T-cell (primary cell): ENCODE results near the gene WWC2. TPM values are rescaled to one million over a fixed set of nuclear protein-coding genes. Genes with fewer than 3 reads are reported as not detected.

ENCODE experiments used
- ATAC-seq, 4 experiments: fragments of 200-7000 bp in 3 of 4; fragments of 150-1000 bp in 1 of 4; cut with Tn5 transposase; replicated peaks in 1 of 4; 1 replicate in 3 of 4; 2 replicates in 1 of 4; pipeline ENCODE4 v1.10.0; 2021; ENCODE audit warnings: moderate library complexity in 3 of 4, mild to moderate bottlenecking in 2 of 4, moderate number of reproducible peaks in 1 of 4
- CTCF ChIA-PET, 2 donors: fragments of 300-600 bp; sonication (Branson Sonifier 250); formaldehyde crosslinking; loops; one replicate each; lab custom pipeline; 2022; ENCODE audit warnings: antibody characterized with exemption in 2 of 2; lab: Charles Lee
- POLR2A ChIA-PET, 2 donors: fragments of 300-600 bp; sonication (Branson Sonifier 250); formaldehyde crosslinking; loops; one replicate each; lab custom pipeline; 2022; ENCODE audit warnings: antibody characterized with exemption in 2 of 2; lab: Charles Lee
- DNase-seq, 35 experiments: peaks; one replicate each; pipeline versions ENCODE4 v3.0.0 to v3.0.0-alpha.2; 2013 to 2023
- H3K27ac ChIP-seq: one replicate; pipeline ENCODE4 v1.5.1; 2013; ENCODE audit warnings: low read length
- H3K27me3 ChIP-seq, 2 experiments: replicated peaks in 1 of 2; 1 replicate in 1 of 2; 2 replicates in 1 of 2; pipeline versions ENCODE4 v1.6.1 to v1.7.0; 2013; ENCODE audit warnings: low read length in 1 of 2, mixed read lengths in 1 of 2; ENCODE audit not compliant: control insufficient read depth in 2 of 2, insufficient read depth in 2 of 2; ENCODE audit errors: extremely low read depth in 1 of 2
- H3K36me3 ChIP-seq, 2 donors: 1 replicate in 1 of 2; 2 replicates in 1 of 2; pipeline versions ENCODE4 v1.6.1 to v1.7.0; 2013; ENCODE audit warnings: low read length in 1 of 2; ENCODE audit not compliant: control insufficient read depth in 2 of 2, insufficient read depth in 1 of 2; ENCODE audit errors: extremely low read depth in 1 of 2
- H3K4me1 ChIP-seq, 2 experiments: 1 replicate in 1 of 2; 2 replicates in 1 of 2; pipeline versions ENCODE4 v1.6.1 to v1.7.0; 2013; ENCODE audit warnings: low read length in 2 of 2, mixed read lengths in 1 of 2; ENCODE audit not compliant: insufficient read depth in 2 of 2, control insufficient read depth in 1 of 2; ENCODE audit errors: extremely low read depth in 1 of 2
- H3K4me3 ChIP-seq, 2 donors: 1 replicate in 1 of 2; 2 replicates in 1 of 2; pipeline versions ENCODE4 v1.5.1 to v1.7.0; 2013; ENCODE audit warnings: mild to moderate bottlenecking in 2 of 2, low read length in 1 of 2, moderate library complexity in 1 of 2; ENCODE audit not compliant: control insufficient read depth in 1 of 2; ENCODE audit errors: extremely low read depth in 1 of 2
- H3K9me3 ChIP-seq: 2 replicates; pipeline ENCODE4 v1.7.0; 2013
- H3K27ac Mint-ChIP-seq, 2 donors: one replicate each; pipeline ENCODE4 v1.8.0; 2020 to 2021; ENCODE audit warnings: mild to moderate bottlenecking in 2 of 2, mixed read lengths in 2 of 2
- H3K27me3 Mint-ChIP-seq, 2 donors: one replicate each; pipeline ENCODE4 v1.8.0; 2021 to 2022; ENCODE audit warnings: mixed read lengths in 2 of 2
- H3K36me3 Mint-ChIP-seq: one replicate; pipeline ENCODE4 v1.8.0; 2021; ENCODE audit warnings: mixed read lengths
- H3K4me1 Mint-ChIP-seq, 3 donors: one replicate each; pipeline ENCODE4 v1.8.0; 2020 to 2022; ENCODE audit warnings: mixed read lengths in 3 of 3, mild to moderate bottlenecking in 1 of 3
- H3K4me3 Mint-ChIP-seq, 3 donors: one replicate each; pipeline ENCODE4 v1.8.0; 2020 to 2022; ENCODE audit warnings: mild to moderate bottlenecking in 3 of 3, mixed read lengths in 3 of 3, moderate library complexity in 3 of 3
- H3K9me3 Mint-ChIP-seq, 3 donors: one replicate each; pipeline ENCODE4 v1.8.0; 2020 to 2022; ENCODE audit warnings: mixed read lengths in 3 of 3
- whole genome bisulfite sequencing: methylation state at CpG from one replicate; pipeline ENCODE4 v1.1.5; 2013; ENCODE audit warnings: missing lambda C conversion rate; ENCODE audit not compliant: insufficient coverage; 5-methylcytosine and 5-hydroxymethylcytosine counted together
- total RNA-seq, 35 experiments: library from RNA in 6 of 35; stranded (reverse) in 6 of 35; fragments of 120-200 nt in 1 of 35; gene quantifications; one replicate each; pipeline versions ENCODE4 v1.2.1 to v1.2.4 and lab custom pipeline; 2013 to 2026

Gene WWC2
- total RNA-seq, 5 donors from 2014 or later (not counting 1 experiment from before 2014, with no cell fraction given), result 5.0 to 9.1 (median 7.3) TPM

DNA sequence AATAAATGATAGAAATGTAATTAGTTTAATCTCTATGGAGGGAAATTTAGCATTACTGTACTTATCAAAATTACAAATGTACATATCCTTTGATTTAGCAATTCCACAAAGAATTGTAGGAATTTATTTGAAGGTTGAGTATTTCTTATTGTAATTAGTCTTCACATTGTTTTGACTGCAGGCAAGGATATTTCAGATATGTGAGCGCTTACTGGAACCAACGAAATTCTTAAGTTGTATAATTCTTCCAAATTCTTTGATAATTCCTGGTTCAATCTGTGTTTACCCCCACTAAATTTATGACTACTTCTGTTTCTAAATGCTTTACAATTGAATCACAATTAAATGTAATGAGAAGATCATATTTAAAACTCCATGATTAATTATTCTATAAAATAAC is 26.9 kb upstream of the WWC2 start:
- DNase-seq (no peak), ATAC-seq (no peak)
- no peaks in the 10 kb centered on the region for H3K4me1 Mint-ChIP-seq
- WGBS, result no CpG with 5 or more reads among the region's 2 CpGs
- no peaks in the 10 kb centered on the region for H3K36me3 Mint-ChIP-seq
- ChIA-PET POLR2A (no interaction called here), CTCF (interaction anchor here (0.7 to 3.7 kb wide), 4 partner anchors 134 to 191 kb away, joined by 3 to 46 read pairs (median 6); no protein-coding TSS in a partner anchor)
- Histone ChIP-seq H3K36me3 (no peaks in the 10 kb centered on the region), H3K9me3 (no peaks in the 10 kb centered on the region), H3K4me3 (no peak overlapping the region), H3K4me1 (no peaks in the 10 kb centered on the region), H3K27me3 (peaks cover 0 to 6% of the 10 kb centered on the region in 2 experiments), H3K27ac (no peak overlapping the region)
- H3K27me3 Mint-ChIP-seq, result peaks cover 3 to 7% of the 10 kb centered on the region in 2 donors
- peaks cover 10 to 14% (median 11%) of the 10 kb centered on the region in 3 donors for H3K9me3 Mint-ChIP-seq
- no peak overlapping the region for H3K27ac Mint-ChIP-seq
- H3K4me3 Mint-ChIP-seq, result no peak overlapping the region

DNA sequence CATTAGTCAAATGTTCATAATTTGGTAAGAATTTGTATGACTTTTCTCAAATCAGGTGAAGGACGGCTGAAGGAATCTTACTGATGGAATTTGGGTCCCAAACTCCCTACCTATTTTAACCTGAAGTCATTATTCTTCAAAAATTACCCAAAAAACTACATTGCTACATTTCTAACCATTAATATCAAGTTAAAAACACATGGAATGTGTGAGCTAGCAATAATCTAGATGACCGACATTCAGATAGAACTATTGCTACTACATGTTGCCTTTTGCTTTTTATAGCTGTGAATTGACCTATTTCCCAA is 25.3 kb upstream of the WWC2 start:
- Histone ChIP-seq H3K4me1 (no peaks in the 10 kb centered on the region), H3K27me3 (peaks cover 0 to 4% of the 10 kb centered on the region in 2 experiments), H3K36me3 (no peaks in the 10 kb centered on the region), H3K4me3 (no peak overlapping the region), H3K27ac (no peak overlapping the region), H3K9me3 (no peaks in the 10 kb centered on the region)
- Mint-ChIP-seq H3K4me1 (no peaks in the 10 kb centered on the region), H3K4me3 (no peak overlapping the region), H3K36me3 (no peaks in the 10 kb centered on the region), H3K27ac (no peak overlapping the region), H3K9me3 (peaks cover 4 to 7% (median 7%) of the 10 kb centered on the region in 3 donors), H3K27me3 (peaks cover 3 to 7% of the 10 kb centered on the region in 2 donors)
- ChIA-PET POLR2A (no interaction called here), CTCF (interaction anchor here (1.0 to 4.9 kb wide), 18 partner anchors 9 to 197 kb away, joined by 3 to 46 read pairs (median 8); partner anchors contain the start of gene WWC2 (in 1 of the 2))
- DNase-seq (no peak), ATAC-seq (no peak)
- 67% methylated on average over 1 of the region's 2 CpGs for WGBS

DNA sequence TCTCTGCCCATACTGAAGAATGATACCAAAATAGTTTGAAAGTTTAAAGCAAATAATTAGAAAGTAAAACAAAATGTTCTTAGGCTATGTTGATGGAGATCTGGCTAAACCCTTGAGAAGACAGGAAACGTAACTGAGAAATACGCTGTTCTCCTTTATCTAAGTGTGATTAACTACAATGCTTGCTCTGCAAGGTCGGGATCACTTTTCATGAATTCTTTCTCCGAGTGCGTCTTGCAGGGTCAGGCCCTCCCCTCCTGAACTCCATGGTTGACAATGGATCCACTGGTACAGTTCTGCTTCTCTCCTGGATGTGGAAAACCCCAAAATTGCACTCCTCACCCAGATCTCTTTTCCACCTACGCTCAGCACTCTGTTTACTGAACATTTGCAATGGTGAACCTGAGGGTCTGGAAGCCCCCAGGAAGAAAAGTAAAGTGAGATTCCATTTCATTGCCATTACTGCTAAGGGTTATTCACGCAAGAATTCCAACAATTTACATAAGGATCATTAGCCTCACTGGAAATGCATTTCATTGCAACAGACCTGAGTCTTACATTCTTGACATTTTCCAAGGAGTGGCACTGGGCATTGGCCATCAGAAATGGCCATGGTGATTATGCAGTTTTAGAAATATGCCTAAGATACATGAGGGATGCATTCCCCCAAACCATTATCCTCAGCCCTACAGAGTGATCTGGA is 24.6 kb upstream of the WWC2 start:
- H3K27me3 ChIP-seq, result peaks cover 0 to 3% of the 10 kb centered on the region in 2 experiments
- WGBS, result 77% methylated on average over 6 of the region's 7 CpGs

DNA sequence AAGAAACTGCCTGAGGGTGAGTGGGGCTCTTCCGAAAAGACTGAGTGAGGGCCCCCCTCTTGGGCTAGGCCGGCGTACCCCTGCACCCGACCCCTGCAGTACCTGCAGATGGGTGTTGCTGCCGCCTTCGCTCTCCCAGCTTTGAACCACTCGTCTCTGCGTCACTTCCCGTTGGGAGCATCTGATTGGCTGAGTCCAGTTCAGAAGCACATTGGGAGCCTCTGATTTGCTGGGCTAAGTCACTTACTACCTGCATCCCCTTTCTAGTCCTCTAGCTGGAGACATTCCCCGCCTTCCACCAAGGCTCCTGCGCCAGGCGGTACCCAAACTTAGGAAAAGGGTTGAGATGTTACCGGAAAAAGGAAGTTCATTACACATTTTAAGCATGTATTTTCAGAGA is 20.4 kb upstream of the WWC2 start:
- H3K27ac Mint-ChIP-seq, result no peak overlapping the region
- Histone ChIP-seq H3K36me3 (no peaks in the 10 kb centered on the region), H3K9me3 (no peaks in the 10 kb centered on the region), H3K27me3 (no peaks in the 10 kb centered on the region), H3K27ac (no peak overlapping the region), H3K4me3 (no peak overlapping the region), H3K4me1 (no peaks in the 10 kb centered on the region)
- 92% methylated on average over 9 of the region's 13 CpGs for WGBS
- ATAC-seq (no peak), DNase-seq (no peak)
- no peak overlapping the region for H3K4me3 Mint-ChIP-seq
- peaks cover 3 to 6% of the 10 kb centered on the region in 2 donors for H3K27me3 Mint-ChIP-seq
- POLR2A ChIA-PET, result no interaction called here
- H3K9me3 Mint-ChIP-seq, result no peaks in the 10 kb centered on the region
- CTCF ChIA-PET, result no interaction called here
- no peaks in the 10 kb centered on the region for H3K36me3 Mint-ChIP-seq
- no peaks in the 10 kb centered on the region for H3K4me1 Mint-ChIP-seq

More for the DNA sequence above, 24.6 kb upstream of the WWC2 start:
- Mint-ChIP-seq H3K9me3 (peaks cover 4 to 7% (median 7%) of the 10 kb centered on the region in 3 donors), H3K27me3 (peaks cover 3 to 7% of the 10 kb centered on the region in 2 donors), H3K36me3 (no peaks in the 10 kb centered on the region), H3K27ac (no peak overlapping the region), H3K4me1 (no peaks in the 10 kb centered on the region), H3K4me3 (no peak overlapping the region)
- Histone ChIP-seq H3K4me1 (no peaks in the 10 kb centered on the region), H3K9me3 (no peaks in the 10 kb centered on the region), H3K27ac (no peak overlapping the region), H3K4me3 (no peak overlapping the region), H3K36me3 (no peaks in the 10 kb centered on the region)
- POLR2A ChIA-PET, result no interaction called here
- CTCF ChIA-PET, result interaction anchor here (0.6 to 4.9 kb wide), 22 partner anchors 12 to 1267 kb away, joined by 3 to 46 read pairs (median 6); partner anchors contain the start of gene WWC2 (in 1 of the 2)
- DNase-seq (no peak), ATAC-seq (no peak)

DNA sequence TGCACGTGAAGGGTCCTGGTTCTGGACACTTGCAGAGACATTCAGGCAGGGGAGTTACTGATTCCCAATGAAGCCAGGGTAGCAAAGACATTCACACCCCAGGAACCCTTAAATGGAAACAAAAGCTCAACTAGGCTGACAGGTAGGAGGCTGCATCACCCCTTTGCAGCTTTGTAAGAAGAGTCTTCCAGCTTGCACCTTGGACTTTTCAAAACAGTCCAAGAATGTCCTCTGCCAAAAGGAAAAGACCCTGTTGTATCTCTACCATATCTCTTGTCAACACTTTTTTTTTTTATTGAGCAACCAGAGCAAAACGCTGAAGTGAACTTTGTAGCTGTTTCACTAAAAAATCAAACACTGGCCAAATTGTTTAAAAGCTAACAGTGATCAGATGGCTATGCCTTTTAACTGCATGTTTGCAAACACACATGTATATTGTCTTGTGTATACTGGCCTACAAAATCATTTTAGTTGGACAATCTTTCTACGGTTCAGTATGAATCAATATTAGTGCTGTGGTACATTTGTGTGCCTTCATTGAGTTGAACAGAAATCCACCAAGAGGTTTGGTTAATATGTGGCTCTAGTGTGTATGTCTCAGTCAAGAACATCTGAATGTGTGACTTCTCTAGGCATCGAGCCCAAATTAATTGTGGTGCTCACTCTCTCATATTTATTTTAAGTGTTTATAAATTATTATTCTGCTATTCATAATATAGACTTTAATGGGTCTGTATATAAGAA is 18.5 kb upstream of the WWC2 start:
- DNase-seq (no peak), ATAC-seq (no peak)
- Mint-ChIP-seq H3K27ac (no peak overlapping the region), H3K9me3 (no peaks in the 10 kb centered on the region), H3K4me1 (no peaks in the 10 kb centered on the region), H3K27me3 (no peaks in the 10 kb centered on the region), H3K4me3 (no peak overlapping the region), H3K36me3 (no peaks in the 10 kb centered on the region)
- POLR2A ChIA-PET, result interaction anchor here in 1 of 2 donors (0.7 kb wide), 1 partner anchor 150 kb away, joined by 3 read pairs; no protein-coding TSS in a partner anchor
- Histone ChIP-seq H3K4me1 (no peaks in the 10 kb centered on the region), H3K27ac (no peak overlapping the region), H3K4me3 (no peak overlapping the region), H3K9me3 (no peaks in the 10 kb centered on the region), H3K36me3 (no peaks in the 10 kb centered on the region), H3K27me3 (no peaks in the 10 kb centered on the region)
- WGBS, result 92% methylated on average over 2 of the region's 4 CpGs
- CTCF ChIA-PET, result interaction anchor here (0.5 to 1.0 kb wide), 5 partner anchors 13 to 452 kb away, joined by 3 to 5 read pairs (median 4); no protein-coding TSS in a partner anchor

DNA sequence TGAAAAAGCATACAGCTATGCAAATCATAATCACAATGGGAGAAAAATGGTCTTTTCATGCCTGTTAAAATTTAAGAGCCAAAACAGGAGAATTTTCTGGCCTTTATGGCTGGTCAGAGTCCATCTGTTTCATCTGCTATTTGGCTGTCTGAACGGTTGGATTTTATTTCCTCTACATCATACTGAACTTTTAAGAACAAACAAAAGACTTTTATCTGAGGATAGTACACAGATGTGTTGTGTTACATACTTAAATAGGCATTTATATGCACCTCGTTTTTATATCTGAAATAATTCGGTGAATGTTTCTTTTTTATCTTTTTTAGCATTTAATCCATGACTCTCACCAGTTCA is 18.0 kb upstream of the WWC2 start:
- no peak for ATAC-seq
- H3K9me3 ChIP-seq, result no peaks in the 10 kb centered on the region
- no CpG with 5 or more reads among the region's 3 CpGs for WGBS

More for the DNA sequence above, 18.0 kb upstream of the WWC2 start:
- no peaks in the 10 kb centered on the region for H3K36me3 ChIP-seq
- DNase-seq, result no peak
- Mint-ChIP-seq H3K36me3 (no peaks in the 10 kb centered on the region), H3K4me3 (no peak overlapping the region), H3K4me1 (no peaks in the 10 kb centered on the region), H3K9me3 (no peaks in the 10 kb centered on the region), H3K27me3 (no peaks in the 10 kb centered on the region), H3K27ac (no peak overlapping the region)
- no peak overlapping the region for H3K27ac ChIP-seq
- H3K4me3 ChIP-seq, result no peak overlapping the region
- POLR2A ChIA-PET, result interaction anchor here in 1 of 2 donors (0.7 kb wide), 1 partner anchor 150 kb away, joined by 3 read pairs; no protein-coding TSS in a partner anchor
- H3K4me1 ChIP-seq, result no peaks in the 10 kb centered on the region
- H3K27me3 ChIP-seq, result no peaks in the 10 kb centered on the region
- CTCF ChIA-PET, result interaction anchor here in 1 of 2 donors (0.6 to 1.0 kb wide), 2 partner anchors 181 to 451 kb away, joined by 3 to 5 read pairs; no protein-coding TSS in a partner anchor
